Measurements from ENCODE around the gene HAUS1. TPM values are rescaled to one million over a fixed set of nuclear protein-coding genes. Genes with fewer than 3 reads are reported as not detected.

Gene HAUS1
- total and polyA plus RNA-seq, 2 of the 8 experiments (the other 6 are each of a cell fraction or from before 2014, with no cell fraction given), result 104 TPM

GRCh38 chr18:46072376-46072867 is 31.8 kb upstream of the HAUS1 start:
- FAIRE-seq, result no peak
- Histone ChIP-seq H3K4me3 (ENCODE audit: extremely low read depth in 1 of 4, insufficient read depth in 2 of 4, low read depth in 3 of 4, low read length in 4 of 4) (peak overlapping the region; percentile 69 to 86 (median 74)), H3K79me2 (ENCODE audit: control insufficient read depth in 1 of 2, insufficient read depth in 2 of 2, low read length in 2 of 2) (no peaks in the 10 kb centered on the region), H3K27me3 (replicated peaks in 1 of 4; ENCODE audit: control insufficient read depth in 3 of 4, extremely low read depth in 1 of 4, insufficient read depth in 3 of 4, low read length in 3 of 4) (peaks cover 4 to 31% (median 28%) of the 10 kb centered on the region in 4 experiments), H4K20me1 (replicated peaks in 1 of 2; ENCODE audit: control insufficient read depth in 1 of 2, insufficient read depth in 2 of 2, low read length in 2 of 2) (peaks cover 0 to 3% of the 10 kb centered on the region in 2 experiments), H2AK5ac (ENCODE audit: low read depth, low read length) (no peak overlapping the region), H3K36me3 (ENCODE audit: control insufficient read depth in 2 of 4, insufficient read depth in 4 of 4, low read length in 3 of 4) (peaks cover 0 to under 1% (median 0%) of the 10 kb centered on the region in 4 experiments; a peak in 1 of 8 replicates), H3K18ac (ENCODE audit: extremely low read depth, low read length) (no peak overlapping the region), H3K4me1 (replicated peaks in 1 of 4; ENCODE audit: control insufficient read depth in 3 of 4, insufficient read depth in 4 of 4, low read length in 3 of 4) (peaks cover 0 to 6% (median 0%) of the 10 kb centered on the region in 4 experiments; a peak in 2 of 7 replicates), H3K9ac (replicated peaks in 1 of 4; ENCODE audit: extremely low read depth in 1 of 4, low read depth in 3 of 4, low read length in 3 of 4) (peak overlapping the region in 1 of 4 experiments; percentile 24; a peak in 2 of 7 replicates), H2BK20ac (ENCODE audit: low read length) (no peak overlapping the region), H4K8ac (ENCODE audit: extremely low read depth, insufficient read depth, low read length) (no peak overlapping the region), H3K23ac (ENCODE audit: insufficient read length) (no peak overlapping the region), H3K79me1 (ENCODE audit: low read depth, low read length) (no peaks in the 10 kb centered on the region), H2BK120ac (replicated peaks; ENCODE audit: low read depth, low read length) (no peak overlapping the region), H3K4me2 (ENCODE audit: insufficient read depth in 1 of 2, low read depth in 2 of 2, low read length in 2 of 2) (peak overlapping the region; percentile 88 to 89), H4K5ac (ENCODE audit: insufficient read length, low read depth, low read length) (no peak overlapping the region), H3K4ac (replicated peaks; ENCODE audit: insufficient read length, low read depth, low read length) (no peak overlapping the region), H3K23me2 (ENCODE audit: low read depth, low read length) (peaks cover 11% of the 10 kb centered on the region; the same call in 1 of the 2 replicates), H3K56ac (replicated peaks; ENCODE audit: insufficient read length, low read depth, low read length) (no peak overlapping the region), H3K27ac (ENCODE audit: low read depth, low read length) (no peak overlapping the region), H2BK12ac (ENCODE audit: low read depth, low read length) (no peak overlapping the region), H3K9me3 (ENCODE audit: insufficient read depth in 2 of 2, low read depth in 1 of 2, low read length in 1 of 2) (no peaks in the 10 kb centered on the region), H2BK15ac (ENCODE audit: low read length) (no peak overlapping the region), H2BK5ac (ENCODE audit: low read depth, low read length) (no peak overlapping the region), H2AFZ (ENCODE audit: low read length) (no peak overlapping the region; the same call in 1 of the 2 replicates), H4K91ac (replicated peaks; ENCODE audit: insufficient read length, low read length) (no peak overlapping the region), H3K14ac (ENCODE audit: insufficient read length) (no peak overlapping the region)
- DNase-seq (ENCODE audit: low read depth in 1 of 2, low spot score in 2 of 2), result no peak
- CTCF ChIA-PET (ENCODE audit: partially characterized antibody), result interaction anchor here (0.6 to 4.1 kb wide), 28 partner anchors 9 to 419 kb away, joined by 3 to 27 read pairs (median 6); no protein-coding TSS in a partner anchor
- POLR2A ChIA-PET (ENCODE audit: partially characterized antibody), result interaction anchor here (0.6 to 2.3 kb wide), 5 partner anchors 9 to 113 kb away, joined by 4 to 7 read pairs (median 4); partner anchors contain the start of gene HAUS1
- no peak for TF ChIP-seq FOSL1 (IDR thresholded peaks at IDR 0.05; ENCODE audit: insufficient read depth, low read depth, low read length)
- TF ChIP-seq TBP (IDR thresholded peaks at IDR 0.05; ENCODE audit: low read depth, low read length), result 0 out of 2 replicates have a peak, but pooled peaks have one; percentile 49
- TF ChIP-seq SUZ12 (IDR thresholded peaks at IDR 0.05; ENCODE audit: low read length), result peak; percentile 48; the same call in 1 of the 2 replicates
- 0 out of 2 replicates have a peak, but pooled peaks have one; percentile 14 for TF ChIP-seq KDM1A (IDR thresholded peaks at IDR 0.05; ENCODE audit: borderline replicate concordance, low read length)
- TF ChIP-seq E2F6 (IDR thresholded peaks at IDR 0.05), result peak; percentile 22; the same call in 1 of the 2 replicates
- 27% methylated on average over 20 of the region's 25 CpGs; no CpG with 5 or more reads in 1 of the 2 experiments for WGBS, 2 experiments (ENCODE audit: extremely low coverage in 1 of 2, insufficient coverage in 1 of 2, insufficient read length in 1 of 2, insufficient replicate concordance in 2 of 2, low coverage in 1 of 2, low lambda C conversion rate in 2 of 2, missing lambda C conversion rate in 1 of 2)
